Gastrocnemius medialis (tissue), 4 donors: ENCODE data around the gene ATF4. TPM values are rescaled to one million over a fixed set of nuclear protein-coding genes. Genes with fewer than 3 reads are reported as not detected.

Source experiments
- ATAC-seq, 2 donors: fragments of 150-250 bp; one replicate each; pipeline ENCODE4 v1.9.1; 2016
- DNase-seq, 2 donors: peaks; one replicate each; pipeline ENCODE4 v3.0.0-alpha.2; 2019
- H3K27ac ChIP-seq, 4 donors: fragments of 200-600 bp; sonication (generic); 1 replicate in 1 of 4; 2 replicates in 3 of 4; pipeline ENCODE4 v1.5.1; 2016 to 2018; ENCODE audit warnings: mild to moderate bottlenecking in 2 of 4, moderate library complexity in 1 of 4
- H3K27me3 ChIP-seq, 3 donors: fragments of 200-600 bp; sonication (generic) in 2 of 3; 1 replicate in 1 of 3; 2 replicates in 2 of 3; pipeline versions ENCODE4 v1.5.1 to v1.6.0; 2016 to 2019; ENCODE audit warnings: mild to moderate bottlenecking in 1 of 3, moderate library complexity in 1 of 3
- H3K36me3 ChIP-seq, 2 donors: fragments of 200-600 bp; sonication (generic) in 1 of 2; one replicate each; pipeline ENCODE4 v1.5.1; 2017 to 2018
- H3K4me1 ChIP-seq, 2 donors: fragments of 200-600 bp; sonication (generic) in 1 of 2; one replicate each; pipeline ENCODE4 v1.5.1; 2016 to 2017; ENCODE audit warnings: mild to moderate bottlenecking in 2 of 2
- H3K4me3 ChIP-seq, 4 donors: fragments of 200-600 bp; sonication (generic) in 3 of 4; 1 replicate in 1 of 4; 2 replicates in 3 of 4; pipeline ENCODE4 v1.5.1; 2016 to 2019; ENCODE audit warnings: mild to moderate bottlenecking in 2 of 4
- H3K9me3 ChIP-seq, 3 donors: fragments of 200-600 bp; sonication (generic) in 2 of 3; 1 replicate in 1 of 3; 2 replicates in 2 of 3; pipeline ENCODE4 v1.5.1; 2016 to 2019
- CTCF ChIP-seq, 5 experiments: fragments of 450-650 bp in 3 of 5; fragments of 200-600 bp in 2 of 5; sonication (generic) in 2 of 5; IDR thresholded peaks in 4 of 5; conservative IDR thresholded peaks in 1 of 5; 1 replicate in 4 of 5; 2 replicates in 1 of 5; pipeline ENCODE4 v1.5.1; 2016 to 2019; ENCODE audit warnings: antibody characterized with exemption in 5 of 5, mild to moderate bottlenecking in 3 of 5, moderate library complexity in 3 of 5
- POLR2A ChIP-seq, 2 donors: fragments of 450-650 bp; IDR thresholded peaks; one replicate each; pipeline ENCODE4 v1.6.1; 2017; ENCODE audit warnings: antibody characterized with exemption in 2 of 2, mild to moderate bottlenecking in 2 of 2, moderate library complexity in 2 of 2
- in situ Hi-C, 4 donors: fragments of 200-750 bp; cut with MboI; loops; one replicate each; pipeline versions ENCODE4 v1.15.0 to v1.8.0; 2017; ENCODE audit warnings: low sequenced_read_pairs in 4 of 4
- intact Hi-C: fragments of 100-400 bp; cut with DNase I; formaldehyde crosslinking; loops from one replicate; pipeline ENCODE4 v1.15.1; 2023; ENCODE audit warnings: low total_unique reads
- total RNA-seq, 4 donors: library from RNA; depleted of rRNA; stranded (reverse); fragments of >200 nt; gene quantifications; one replicate each; pipeline versions ENCODE4 v1.1.0 to v1.2.3, GENCODE V29; 2016

Gene ATF4
- 100 to 1,000 TPM; 480 to 666 (median 533) TPM for total RNA-seq

GRCh38 chr22:39520226-39521105, at the start of gene ATF4:
ATF4 (plus strand) TSS chr22:39520562; CDS start chr22:39521446, 884 bp downstream.
- peaks cover 0 to 35% of the 10 kb centered on the region in 2 donors for H3K36me3 ChIP-seq
- peak; percentile 35 to 39 for ATAC-seq
- TF ChIP-seq CTCF (IDR thresholded peaks at IDR 0.05 in 4 of 5, conservative IDR thresholded peaks at IDR 0.05 in 1 of 5) = peak in 2 of 5 experiments; percentile 13 to 33
- peak; percentile 98 for TF ChIP-seq POLR2A (IDR thresholded peaks at IDR 0.05)
- H3K4me3 ChIP-seq = peak within 1 kb of the TSS; percentile 88 to 100 (median 99)
- DNase-seq = peak in 1 of 2 donors; percentile 80
- H3K4me1 ChIP-seq = peaks cover 51 to 55% of the 10 kb centered on the region in 2 donors
- in situ Hi-C loops (loop anchor here in 2 of 4 donors (25.0 kb wide), 2 partner anchors 208 to 358 kb away; partner anchors contain the start of genes CBX7 (in 2 of the 2) and RPL3 (in 1 of the 2)), intact Hi-C loops (loop anchor here (1.0 to 10.0 kb wide), 7 partner anchors 12 to 1916 kb away; partner anchors contain the start of genes GGA1, MIEF1, MRTFA and RPS19BP1)
- peak within 1 kb of the TSS; percentile 95 to 100 (median 100) for H3K27ac ChIP-seq
- no peaks in the 10 kb centered on the region for H3K9me3 ChIP-seq
- no peaks in the 10 kb centered on the region for H3K27me3 ChIP-seq

GRCh38 chr22:39471381-39472141, 48.8 kb upstream of the ATF4 start:
- no peaks in the 10 kb centered on the region for H3K9me3 ChIP-seq
- DNase-seq = no peak
- TF ChIP-seq CTCF (IDR thresholded peaks at IDR 0.05 in 4 of 5, conservative IDR thresholded peaks at IDR 0.05 in 1 of 5) = no peak
- TF ChIP-seq POLR2A (IDR thresholded peaks at IDR 0.05) = no peak
- H3K4me3 ChIP-seq = no peak overlapping the region
- in situ Hi-C loops (no loop called here), intact Hi-C loops (no loop called here)
- peak; percentile 21 to 47 for ATAC-seq
- H3K27me3 ChIP-seq = no peaks in the 10 kb centered on the region
- no peaks in the 10 kb centered on the region for H3K36me3 ChIP-seq
- peaks cover 8 to 15% of the 10 kb centered on the region in 2 donors for H3K4me1 ChIP-seq
- peak overlapping the region; percentile 61 to 72 (median 66) for H3K27ac ChIP-seq

GRCh38 chr22:39472570-39473556, 47.5 kb upstream of the ATF4 start:
- Histone ChIP-seq H3K4me3 (no peak overlapping the region), H3K4me1 (peaks cover 8 to 15% of the 10 kb centered on the region in 2 donors), H3K9me3 (no peaks in the 10 kb centered on the region), H3K27ac (peak overlapping the region in 3 of 4 donors; percentile 63 to 72 (median 70)), H3K27me3 (no peaks in the 10 kb centered on the region), H3K36me3 (no peaks in the 10 kb centered on the region)
- in situ Hi-C loops (no loop called here), intact Hi-C loops (no loop called here)
- no peak for DNase-seq
- TF ChIP-seq CTCF (IDR thresholded peaks at IDR 0.05 in 4 of 5, conservative IDR thresholded peaks at IDR 0.05 in 1 of 5) (no peak), POLR2A (IDR thresholded peaks at IDR 0.05) (no peak)
- ATAC-seq = no peak

- TF ChIP-seq POLR2A (IDR thresholded peaks at IDR 0.05) = no peak
- TF ChIP-seq CTCF (IDR thresholded peaks at IDR 0.05 in 4 of 5, conservative IDR thresholded peaks at IDR 0.05 in 1 of 5) = no peak
- ATAC-seq = no peak
- no peak for DNase-seq
- in situ Hi-C loops = no loop called here
- peaks cover 8 to 15% of the 10 kb centered on the region in 2 donors for H3K4me1 ChIP-seq
- H3K27me3 ChIP-seq = no peaks in the 10 kb centered on the region
- no peaks in the 10 kb centered on the region for H3K9me3 ChIP-seq
- no peak overlapping the region for H3K27ac ChIP-seq
- no peak overlapping the region for H3K4me3 ChIP-seq
- intact Hi-C loops = no loop called here
- H3K36me3 ChIP-seq = no peaks in the 10 kb centered on the region
Measured at GRCh38 chr22:39473851-39474250, 46.5 kb upstream of the ATF4 start.
